Activated naive CD4-positive, alpha-beta T cell treated with anti-CD3 and anti-CD28 coated beads, Interleukin-2, amount 50 U/mL, for 24 hours (primary cell): Measurements from ENCODE around the gene IL12RB2.

ENCODE experiments used
- H3K27ac Mint-ChIP-seq: one replicate; pipeline ENCODE4 v1.8.0; 2021; ENCODE audit warnings: mild to moderate bottlenecking, mixed read lengths
- H3K27me3 Mint-ChIP-seq: one replicate; pipeline ENCODE4 v1.8.0; 2021; ENCODE audit warnings: mixed read lengths
- H3K36me3 Mint-ChIP-seq: one replicate; pipeline ENCODE4 v1.8.0; 2021; ENCODE audit warnings: mixed read lengths
- H3K4me1 Mint-ChIP-seq: one replicate; pipeline ENCODE4 v1.8.0; 2021; ENCODE audit warnings: mixed read lengths
- H3K4me3 Mint-ChIP-seq: one replicate; pipeline ENCODE4 v1.8.0; 2021; ENCODE audit warnings: mild to moderate bottlenecking, mixed read lengths
- H3K9me3 Mint-ChIP-seq: one replicate; pipeline ENCODE4 v1.8.0; 2021; ENCODE audit warnings: mixed read lengths

Gene IL12RB2

GRCh38 chr1:67355745-67356424 lies 48.2 kb downstream of the IL12RB2 start:
- H3K4me1 Mint-ChIP-seq: peaks cover 5% of the 10 kb centered on the region
- H3K36me3 Mint-ChIP-seq: peaks cover 24% of the 10 kb centered on the region
- no peaks in the 10 kb centered on the region for H3K9me3 Mint-ChIP-seq
- H3K4me3 Mint-ChIP-seq: no peak overlapping the region
- H3K27me3 Mint-ChIP-seq: no peaks in the 10 kb centered on the region
- no peak overlapping the region for H3K27ac Mint-ChIP-seq

GRCh38 chr1:67359592-67359991 lies 51.9 kb downstream of the IL12RB2 start:
- no peaks in the 10 kb centered on the region for H3K9me3 Mint-ChIP-seq
- H3K27me3 Mint-ChIP-seq: no peaks in the 10 kb centered on the region
- H3K4me1 Mint-ChIP-seq: peaks cover 14% of the 10 kb centered on the region
- no peak overlapping the region for H3K27ac Mint-ChIP-seq
- H3K4me3 Mint-ChIP-seq: no peak overlapping the region
- H3K36me3 Mint-ChIP-seq: peaks cover 21% of the 10 kb centered on the region

- Mint-ChIP-seq H3K36me3 (peaks cover 15% of the 10 kb centered on the region), H3K4me3 (no peak overlapping the region), H3K9me3 (no peaks in the 10 kb centered on the region), H3K4me1 (peaks cover 21% of the 10 kb centered on the region), H3K27me3 (no peaks in the 10 kb centered on the region), H3K27ac (no peak overlapping the region)
These were observed 54.0 kb downstream of the IL12RB2 start for GRCh38 chr1:67361641-67362040.

GRCh38 chr1:67367370-67368045 lies 59.8 kb downstream of the IL12RB2 start:
- Mint-ChIP-seq H3K4me1 (peaks cover 9% of the 10 kb centered on the region), H3K36me3 (peaks cover 24% of the 10 kb centered on the region)

GRCh38 chr1:67368046-67368514 lies 60.4 kb downstream of the IL12RB2 start:
- no peaks in the 10 kb centered on the region for H3K27me3 Mint-ChIP-seq

More at GRCh38 chr1:67367370-67368045, 59.8 kb downstream of the IL12RB2 start:
- Mint-ChIP-seq H3K27me3 (no peaks in the 10 kb centered on the region), H3K27ac (no peak overlapping the region), H3K4me3 (no peak overlapping the region), H3K9me3 (no peaks in the 10 kb centered on the region)

GRCh38 chr1:67371043-67371442 lies 63.4 kb downstream of the IL12RB2 start:
- Mint-ChIP-seq H3K9me3 (no peaks in the 10 kb centered on the region), H3K36me3 (peaks cover 25% of the 10 kb centered on the region), H3K4me3 (no peak overlapping the region), H3K27me3 (no peaks in the 10 kb centered on the region), H3K4me1 (no peaks in the 10 kb centered on the region), H3K27ac (no peak overlapping the region)

More at GRCh38 chr1:67368046-67368514, 60.4 kb downstream of the IL12RB2 start:
- Mint-ChIP-seq H3K36me3 (peaks cover 22% of the 10 kb centered on the region), H3K4me1 (peaks cover 9% of the 10 kb centered on the region), H3K9me3 (no peaks in the 10 kb centered on the region), H3K27ac (no peak overlapping the region), H3K4me3 (no peak overlapping the region)

- no peaks in the 10 kb centered on the region for H3K9me3 Mint-ChIP-seq
- H3K27ac Mint-ChIP-seq: peak overlapping the region; percentile 1
- no peaks in the 10 kb centered on the region for H3K4me1 Mint-ChIP-seq
- H3K4me3 Mint-ChIP-seq: no peak overlapping the region
- H3K27me3 Mint-ChIP-seq: no peaks in the 10 kb centered on the region
- peaks cover 29% of the 10 kb centered on the region for H3K36me3 Mint-ChIP-seq
These were observed 64.0 kb downstream of the IL12RB2 start for GRCh38 chr1:67371681-67372080.

GRCh38 chr1:67372136-67372535 lies 64.5 kb downstream of the IL12RB2 start:
- H3K36me3 Mint-ChIP-seq: peaks cover 31% of the 10 kb centered on the region

GRCh38 chr1:67372898-67373297 lies 65.2 kb downstream of the IL12RB2 start:
- Mint-ChIP-seq H3K36me3 (peaks cover 32% of the 10 kb centered on the region), H3K27ac (no peak overlapping the region), H3K4me3 (no peak overlapping the region), H3K9me3 (no peaks in the 10 kb centered on the region), H3K27me3 (no peaks in the 10 kb centered on the region), H3K4me1 (no peaks in the 10 kb centered on the region)

More at GRCh38 chr1:67372136-67372535, 64.5 kb downstream of the IL12RB2 start:
- H3K27ac Mint-ChIP-seq: peak overlapping the region; percentile 1
- H3K9me3 Mint-ChIP-seq: no peaks in the 10 kb centered on the region
- H3K27me3 Mint-ChIP-seq: no peaks in the 10 kb centered on the region
- no peaks in the 10 kb centered on the region for H3K4me1 Mint-ChIP-seq
- no peak overlapping the region for H3K4me3 Mint-ChIP-seq

GRCh38 chr1:67376381-67376780 lies 68.7 kb downstream of the IL12RB2 start:
- Mint-ChIP-seq H3K27ac (no peak overlapping the region), H3K4me1 (no peaks in the 10 kb centered on the region), H3K4me3 (no peak overlapping the region), H3K36me3 (peaks cover 32% of the 10 kb centered on the region), H3K9me3 (no peaks in the 10 kb centered on the region), H3K27me3 (no peaks in the 10 kb centered on the region)

- Mint-ChIP-seq H3K27ac (no peak overlapping the region), H3K4me1 (no peaks in the 10 kb centered on the region), H3K4me3 (no peak overlapping the region), H3K9me3 (no peaks in the 10 kb centered on the region), H3K36me3 (peaks cover 28% of the 10 kb centered on the region), H3K27me3 (no peaks in the 10 kb centered on the region)
These were observed 69.6 kb downstream of the IL12RB2 start for GRCh38 chr1:67377253-67377652.

- H3K27ac Mint-ChIP-seq: no peak overlapping the region
- no peaks in the 10 kb centered on the region for H3K27me3 Mint-ChIP-seq
- no peaks in the 10 kb centered on the region for H3K4me1 Mint-ChIP-seq
- no peak overlapping the region for H3K4me3 Mint-ChIP-seq
- H3K36me3 Mint-ChIP-seq: peaks cover 50% of the 10 kb centered on the region
- peaks cover 16% of the 10 kb centered on the region for H3K9me3 Mint-ChIP-seq
These were observed 73.5 kb downstream of the IL12RB2 start for GRCh38 chr1:67381154-67381553.

- Mint-ChIP-seq H3K27ac (peak overlapping the region; percentile 7), H3K36me3 (peaks cover 46% of the 10 kb centered on the region)
These were observed 74.6 kb downstream of the IL12RB2 start for GRCh38 chr1:67382292-67382691.

GRCh38 chr1:67383999-67384638 lies 76.4 kb downstream of the IL12RB2 start:
- Mint-ChIP-seq H3K4me3 (no peak overlapping the region), H3K4me1 (no peaks in the 10 kb centered on the region), H3K9me3 (peaks cover 16% of the 10 kb centered on the region), H3K36me3 (peaks cover 48% of the 10 kb centered on the region), H3K27ac (no peak overlapping the region), H3K27me3 (no peaks in the 10 kb centered on the region)

More at GRCh38 chr1:67382292-67382691, 74.6 kb downstream of the IL12RB2 start:
- Mint-ChIP-seq H3K4me1 (no peaks in the 10 kb centered on the region), H3K9me3 (peaks cover 16% of the 10 kb centered on the region), H3K4me3 (no peak overlapping the region), H3K27me3 (no peaks in the 10 kb centered on the region)

GRCh38 chr1:67390041-67390887 lies 82.6 kb downstream of the IL12RB2 start:
- Mint-ChIP-seq H3K27me3 (no peaks in the 10 kb centered on the region), H3K4me1 (peaks cover 4% of the 10 kb centered on the region), H3K4me3 (no peak overlapping the region), H3K9me3 (no peaks in the 10 kb centered on the region), H3K27ac (no peak overlapping the region), H3K36me3 (peaks cover 35% of the 10 kb centered on the region)
